A673 (cell line): ENCODE results near the gene MAPKAPK2.

Experiments
- CTCF ChIP-seq: fragments of 300-800, 200-600 bp; sonication (generic); conservative IDR thresholded peaks from 2 replicates; pipeline ENCODE4 v1.5.1; 2017; ENCODE audit warnings: low read depth, mild to moderate bottlenecking, antibody characterized with exemption, low read length, moderate library complexity, mixed read lengths
- EZH2 ChIP-seq: fragments of 200-600 bp; sonication (generic); IDR thresholded peaks from 2 replicates; pipeline ENCODE4 v1.6.1; 2017; ENCODE audit warnings: borderline replicate concordance, low read depth, mild to moderate bottlenecking, mixed read lengths, antibody characterized with exemption, low read length; ENCODE audit not compliant: poor library complexity, severe bottlenecking

GRCh38 chr1:206723462-206723804, 38.7 kb downstream of the MAPKAPK2 start:
- TF ChIP-seq CTCF (no peak), EZH2 (no peak)
